HEK293T (cell line): ENCODE measurements around the gene CCDC80.

Experiments used
- BHLHE40 ChIP-seq: fragments of 450-650 bp; IDR thresholded peaks from 2 replicates; pipeline ENCODE4 v1.6.1; 2016; ENCODE audit warnings: mild to moderate bottlenecking, moderate library complexity, borderline replicate concordance
- ELF4 ChIP-seq: fragments of 450-650 bp; IDR thresholded peaks from 2 replicates; pipeline ENCODE4 v1.6.1; 2017; ENCODE audit warnings: antibody characterized with exemption
- FOXM1 ChIP-seq: fragments of 450-650 bp; IDR thresholded peaks from 2 replicates; pipeline ENCODE4 v1.6.1; 2017; ENCODE audit warnings: mild to moderate bottlenecking, borderline replicate concordance
- HDGF ChIP-seq: fragments of 450-650 bp; IDR thresholded peaks from 2 replicates; pipeline ENCODE4 v1.6.1; 2017; ENCODE audit warnings: antibody characterized with exemption, borderline replicate concordance
- SP1 ChIP-seq: fragments of 450-650 bp; IDR thresholded peaks from 2 replicates; pipeline ENCODE4 v1.6.1; 2017
- SUZ12 ChIP-seq: fragments of 450-650 bp; IDR thresholded peaks from 2 replicates; pipeline ENCODE4 v1.6.1; 2016; ENCODE audit warnings: mild to moderate bottlenecking
- ZNF384 ChIP-seq: fragments of 450-650 bp; IDR thresholded peaks from 2 replicates; pipeline ENCODE4 v1.6.1; 2016

DNA sequence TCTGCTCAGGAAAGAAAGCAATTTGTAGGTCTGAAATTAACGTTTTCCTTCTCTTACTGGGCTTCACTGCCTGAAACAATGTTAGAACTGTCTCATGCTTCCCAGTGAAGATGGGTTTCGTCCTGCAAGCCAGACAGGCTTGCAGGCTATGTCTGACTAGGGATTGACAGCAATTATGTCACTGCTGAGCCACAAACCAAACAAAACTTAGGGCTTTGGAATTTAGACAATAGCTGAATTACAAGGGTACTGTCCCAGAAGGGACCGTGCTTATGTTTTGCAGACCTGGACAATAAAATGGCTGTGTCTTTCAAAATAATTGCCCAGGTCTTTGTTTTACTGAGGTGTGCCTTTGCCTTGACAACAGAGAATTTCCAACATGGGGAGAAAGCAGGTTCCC, 46.3 kb upstream of the CCDC80 start:
- TF ChIP-seq SP1 (no peak), SUZ12 (no peak), FOXM1 (no peak), HDGF (no peak), ELF4 (no peak), BHLHE40 (no peak), ZNF384 (no peak)
